Subcutaneous adipose tissue (tissue), 4 donors: Measurements from ENCODE around the gene GRK1. TPM values are rescaled to one million over a fixed set of nuclear protein-coding genes. Genes with fewer than 3 reads are reported as not detected.

Experiments
- total RNA-seq, 4 donors: library from RNA; depleted of rRNA; stranded (reverse); fragments of >200 nt; gene quantifications; one replicate each; pipeline ENCODE4 v1.1.0, GENCODE V29; 2016
- TF ChIP-seq, protein P1 (sequence below): fragments of 450-650 bp; IDR thresholded peaks from one replicate; pipeline ENCODE4 v1.5.1; 2016; ENCODE audit warnings: low read depth, mild to moderate bottlenecking, control low read depth, antibody characterized with exemption, moderate library complexity

GRK1 gene
- total RNA-seq, 4 donors from 2014 or later, result not detected

DNA sequence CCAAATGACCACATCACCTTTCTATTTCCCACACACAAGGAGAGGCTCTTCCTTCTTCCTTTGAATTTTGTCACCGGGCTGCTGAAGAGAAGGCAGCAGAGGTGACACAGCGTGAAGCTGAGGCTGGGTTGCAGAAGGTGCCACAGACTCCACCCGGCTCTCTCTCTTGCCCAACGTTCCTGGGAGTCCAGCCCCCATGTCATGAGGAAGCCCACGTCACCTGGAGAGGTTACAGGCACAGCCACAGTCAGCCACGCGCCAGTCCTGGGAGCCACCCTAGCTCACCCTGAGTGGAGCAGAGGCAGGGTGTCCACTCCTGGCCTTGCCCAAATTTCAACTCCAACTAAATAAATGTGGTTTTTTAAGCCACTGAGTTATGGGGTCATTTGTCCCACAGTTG lies 87.2 kb downstream of the GRK1 start:
- TF ChIP-seq, protein P1, sequence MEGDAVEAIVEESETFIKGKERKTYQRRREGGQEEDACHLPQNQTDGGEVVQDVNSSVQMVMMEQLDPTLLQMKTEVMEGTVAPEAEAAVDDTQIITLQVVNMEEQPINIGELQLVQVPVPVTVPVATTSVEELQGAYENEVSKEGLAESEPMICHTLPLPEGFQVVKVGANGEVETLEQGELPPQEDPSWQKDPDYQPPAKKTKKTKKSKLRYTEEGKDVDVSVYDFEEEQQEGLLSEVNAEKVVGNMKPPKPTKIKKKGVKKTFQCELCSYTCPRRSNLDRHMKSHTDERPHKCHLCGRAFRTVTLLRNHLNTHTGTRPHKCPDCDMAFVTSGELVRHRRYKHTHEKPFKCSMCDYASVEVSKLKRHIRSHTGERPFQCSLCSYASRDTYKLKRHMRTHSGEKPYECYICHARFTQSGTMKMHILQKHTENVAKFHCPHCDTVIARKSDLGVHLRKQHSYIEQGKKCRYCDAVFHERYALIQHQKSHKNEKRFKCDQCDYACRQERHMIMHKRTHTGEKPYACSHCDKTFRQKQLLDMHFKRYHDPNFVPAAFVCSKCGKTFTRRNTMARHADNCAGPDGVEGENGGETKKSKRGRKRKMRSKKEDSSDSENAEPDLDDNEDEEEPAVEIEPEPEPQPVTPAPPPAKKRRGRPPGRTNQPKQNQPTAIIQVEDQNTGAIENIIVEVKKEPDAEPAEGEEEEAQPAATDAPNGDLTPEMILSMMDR, result no peak

DNA sequence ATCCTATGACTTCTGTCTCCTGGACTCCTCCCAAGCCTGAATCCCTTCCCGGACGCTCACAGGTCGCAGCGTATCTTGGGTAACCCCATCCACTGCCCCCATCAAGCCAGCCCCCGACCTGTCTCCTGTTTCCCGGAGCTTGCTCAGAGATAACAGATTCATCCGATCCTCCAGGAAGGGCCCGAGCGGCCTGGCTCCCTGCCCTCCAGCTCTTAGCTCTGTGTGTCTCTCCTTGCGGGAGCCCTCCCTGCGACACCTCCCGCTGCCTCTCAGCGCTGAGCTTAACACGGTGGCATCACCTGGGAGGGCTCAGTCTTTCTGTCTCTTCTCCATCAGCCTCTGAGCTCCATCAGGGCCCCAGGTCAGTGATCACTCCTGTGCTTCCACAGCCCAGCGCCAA lies 87.7 kb downstream of the GRK1 start:
- TF ChIP-seq, protein P1, result no peak

DNA sequence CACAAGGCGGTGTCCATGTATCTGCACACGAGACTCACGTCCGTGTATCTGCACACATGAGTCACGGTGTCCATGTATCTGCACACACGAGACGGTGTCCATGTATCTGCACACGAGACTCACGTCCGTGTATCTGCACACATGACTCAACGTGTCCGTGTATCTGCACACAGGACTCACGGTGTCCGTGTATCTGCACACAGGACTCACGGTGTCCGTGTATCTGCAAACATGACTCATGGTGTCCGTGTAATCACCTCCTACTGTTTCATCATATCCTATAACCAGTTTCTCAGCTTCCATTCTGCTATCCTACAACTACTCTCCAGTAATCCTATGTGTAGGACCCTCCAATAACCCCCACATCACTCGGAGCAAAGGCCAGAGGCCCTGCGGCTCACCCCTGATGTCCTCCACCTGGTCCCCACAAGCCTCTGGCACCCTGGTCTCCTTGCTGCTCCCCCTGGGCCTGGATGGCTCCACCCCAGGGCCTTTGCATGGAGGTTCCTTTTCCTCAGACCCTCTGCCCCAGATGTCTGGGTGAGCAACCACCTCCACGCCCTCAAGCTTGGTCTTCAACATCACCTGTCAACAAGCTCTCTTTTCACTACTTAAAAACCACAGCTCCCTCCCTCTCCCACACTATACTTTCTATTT lies 89.5 kb downstream of the GRK1 start:
- TF ChIP-seq, protein P1, result no peak

DNA sequence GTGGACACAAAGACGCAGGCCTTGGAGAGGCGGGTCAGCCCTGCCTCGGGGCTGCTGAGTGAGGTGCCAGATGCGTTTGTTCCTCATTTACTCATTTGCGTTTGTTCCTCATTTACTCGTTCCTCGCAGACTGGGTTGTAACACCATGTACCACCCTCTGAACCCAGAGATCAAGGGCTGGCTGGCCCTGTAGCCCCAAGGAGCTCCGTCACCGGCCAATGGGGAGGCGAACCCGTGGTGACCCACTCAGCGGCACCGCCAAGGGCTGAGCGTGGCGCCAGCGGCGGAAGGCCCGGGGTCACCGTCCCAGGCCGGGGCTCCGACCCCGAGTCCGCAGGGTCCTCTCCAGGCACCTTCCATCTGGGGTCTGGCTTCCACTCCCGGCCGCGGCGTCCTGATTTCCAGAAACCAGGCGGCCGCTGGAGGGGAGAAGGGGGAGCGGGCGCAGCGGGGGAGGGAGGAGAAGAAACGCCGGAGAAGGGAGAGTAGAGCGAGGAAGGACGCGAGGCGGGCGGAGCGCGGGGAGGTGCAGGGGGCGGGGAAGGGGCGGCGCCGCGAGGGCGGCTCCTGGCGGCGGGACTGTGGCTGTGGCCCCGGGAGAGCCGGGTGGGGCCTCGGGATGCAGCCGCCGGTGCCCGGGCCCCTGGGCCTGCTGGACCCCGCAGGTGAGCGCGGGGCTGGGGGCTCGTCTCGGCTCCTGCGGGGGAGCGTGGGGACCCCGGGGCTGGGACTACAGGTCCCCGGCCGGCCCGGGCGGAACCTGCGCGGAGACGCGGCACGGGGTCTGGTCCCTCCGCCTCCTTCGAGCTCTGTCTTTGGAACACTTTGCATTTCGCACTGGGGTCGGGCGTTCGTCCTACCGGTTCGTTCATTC lies 91.9 kb downstream of the GRK1 start, which contains the start of gene TMEM255B:
TSS of gene TMEM255B (plus strand) at position 576 of the 874 bp plus-strand sequence. CDS start at position 620, 44 bp downstream.
- TF ChIP-seq, protein P1, result no peak

DNA sequence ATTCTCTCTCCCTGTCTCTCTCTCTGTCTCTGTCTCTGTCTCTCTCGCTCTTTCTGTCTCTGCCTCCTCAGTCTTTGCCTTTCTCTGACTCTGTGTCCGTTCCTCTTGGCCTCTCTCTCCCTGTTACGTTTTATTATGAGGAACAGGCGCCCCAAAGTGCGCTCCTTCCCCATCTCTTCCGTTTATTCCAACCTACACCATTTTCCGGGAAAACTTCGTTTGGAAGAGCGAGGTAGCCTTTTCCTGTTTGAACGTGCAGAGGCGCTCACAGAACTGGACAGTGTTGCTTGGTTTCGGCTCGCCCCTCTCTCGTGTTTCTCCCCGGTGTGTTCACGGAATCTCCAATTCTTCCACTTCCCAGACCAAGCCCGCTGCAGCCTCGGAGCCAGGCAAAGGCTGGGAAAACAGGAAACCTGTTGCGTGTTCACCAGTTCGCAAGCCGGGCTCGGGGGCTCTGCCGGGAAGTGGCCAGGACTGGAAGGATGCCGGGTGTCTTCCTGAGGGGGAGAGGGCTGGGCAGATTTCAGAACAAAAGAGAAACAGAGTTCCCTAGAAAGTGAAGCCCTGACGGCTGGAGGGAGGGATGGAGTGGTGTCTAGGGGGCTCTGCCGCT lies 92.6 kb downstream of the GRK1 start:
- TF ChIP-seq, protein P1, result no peak

DNA sequence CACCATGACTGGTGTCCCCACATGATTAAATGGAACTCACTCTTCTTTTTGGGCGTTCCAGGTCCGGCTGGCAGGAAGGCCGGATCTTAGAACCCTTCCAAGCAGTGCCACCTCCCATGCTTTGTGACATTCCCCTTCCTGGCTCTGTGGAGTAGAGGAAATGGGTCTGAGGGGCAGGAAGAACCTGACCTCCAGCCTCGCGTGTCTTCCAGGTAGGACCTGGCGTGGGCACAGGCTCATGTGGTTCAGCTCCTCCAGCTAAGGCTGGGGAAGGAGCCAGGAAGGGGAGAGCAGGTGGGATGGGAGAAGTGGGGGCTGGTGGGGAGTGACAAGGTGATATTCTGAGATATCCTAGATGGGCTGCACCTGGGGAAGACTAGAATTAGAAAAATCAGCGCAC lies 94.1 kb downstream of the GRK1 start:
- TF ChIP-seq, protein P1, result no peak

DNA sequence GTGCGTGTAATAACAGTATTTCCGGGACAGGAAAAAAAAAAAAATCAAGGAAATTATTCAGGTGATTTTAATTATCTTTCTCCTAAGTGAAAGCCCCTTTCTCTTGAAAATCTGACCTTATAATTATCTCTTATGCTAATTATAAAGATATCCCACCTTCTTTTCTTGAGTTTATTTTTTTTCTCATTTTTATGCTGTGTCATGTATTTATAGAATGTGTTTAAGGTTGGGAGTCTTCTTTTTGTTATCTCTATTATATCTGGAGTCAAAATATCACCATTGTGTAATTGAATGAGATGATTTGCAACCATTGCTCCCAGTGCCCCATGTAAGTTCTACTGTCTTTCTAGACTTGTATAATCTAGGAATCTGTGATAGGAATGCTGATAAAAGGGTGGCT lies 95.1 kb downstream of the GRK1 start:
- TF ChIP-seq, protein P1, result no peak
